Astrocyte (in vitro differentiated cells and primary cell): Measurements from ENCODE around the gene HMGB1. TPM values are rescaled to one million over a fixed set of nuclear protein-coding genes. Genes with fewer than 3 reads are reported as not detected.
A peak's percentile ranks its signal among the peaks of the same experiment; 100 is the strongest.

ENCODE experiments used
- DNase-seq: peaks from one replicate; pipeline ENCODE4 v3.0.0-alpha.2; 2010; ENCODE audit warnings: low read depth
- FAIRE-seq: peaks from 2 replicates; lab custom pipeline; 2011; peaks lifted over from hg19 to GRCh38; lab: Jason Lieb, UNC
- H2AFZ ChIP-seq: 2 replicates; pipeline ENCODE4 v1.6.0; 2012; ENCODE audit warnings: low read depth, low read length, inconsistent platforms
- H3K27ac ChIP-seq: 2 replicates; pipeline ENCODE4 v1.5.1; 2011; ENCODE audit warnings: low read depth, low read length, inconsistent platforms
- H3K27me3 ChIP-seq: 2 replicates; pipeline ENCODE4 v1.6.0; 2011; ENCODE audit warnings: low read length, inconsistent platforms; ENCODE audit not compliant: insufficient read depth
- H3K36me3 ChIP-seq: 2 replicates; pipeline ENCODE4 v1.5.1; 2011; ENCODE audit warnings: low read length, inconsistent platforms; ENCODE audit not compliant: insufficient read depth
- H3K4me1 ChIP-seq: 2 replicates; pipeline ENCODE4 v1.5.1; 2011; ENCODE audit warnings: low read length, inconsistent platforms; ENCODE audit not compliant: insufficient read depth
- H3K4me2 ChIP-seq: 2 replicates; pipeline ENCODE4 v1.6.0; 2012; ENCODE audit warnings: low read length, inconsistent platforms
- H3K4me3 ChIP-seq: 2 replicates; pipeline ENCODE4 v1.5.1; 2011; ENCODE audit warnings: low read depth, mild to moderate bottlenecking, low read length, inconsistent platforms; ENCODE audit not compliant: insufficient read depth
- H3K79me2 ChIP-seq: 2 replicates; pipeline ENCODE4 v1.6.0; 2012; ENCODE audit warnings: mild to moderate bottlenecking, low read length, inconsistent platforms; ENCODE audit not compliant: insufficient read depth
- H3K9ac ChIP-seq: 2 replicates; pipeline ENCODE4 v1.6.0; 2012; ENCODE audit warnings: mild to moderate bottlenecking, low read length, inconsistent platforms
- H3K9me3 ChIP-seq: 2 replicates; pipeline ENCODE4 v1.5.1; 2012; ENCODE audit warnings: low read depth, mild to moderate bottlenecking, low read length, inconsistent platforms; ENCODE audit not compliant: insufficient read depth
- H4K20me1 ChIP-seq: 2 replicates; pipeline ENCODE4 v1.6.0; 2012; ENCODE audit warnings: low read length, inconsistent platforms; ENCODE audit not compliant: insufficient read depth
- H3K27ac Mint-ChIP-seq: one replicate; pipeline ENCODE4 v1.8.0; 2021; ENCODE audit warnings: mild to moderate bottlenecking, mixed read lengths; ENCODE audit not compliant: unreplicated experiment
- H3K27me3 Mint-ChIP-seq: one replicate; pipeline ENCODE4 v1.8.0; 2021; ENCODE audit warnings: low read depth, mixed read lengths; ENCODE audit not compliant: unreplicated experiment
- H3K36me3 Mint-ChIP-seq: one replicate; pipeline ENCODE4 v1.8.0; 2021; ENCODE audit warnings: low read depth, mixed read lengths; ENCODE audit not compliant: unreplicated experiment
- H3K4me1 Mint-ChIP-seq: one replicate; pipeline ENCODE4 v1.8.0; 2021; ENCODE audit warnings: low read depth, mixed read lengths; ENCODE audit not compliant: unreplicated experiment
- H3K4me3 Mint-ChIP-seq: one replicate; pipeline ENCODE4 v1.8.0; 2021; ENCODE audit warnings: mild to moderate bottlenecking, moderate library complexity, mixed read lengths; ENCODE audit not compliant: unreplicated experiment
- H3K9me3 Mint-ChIP-seq: one replicate; pipeline ENCODE4 v1.8.0; 2021; ENCODE audit warnings: mild to moderate bottlenecking, mixed read lengths; ENCODE audit not compliant: unreplicated experiment
- EZH2 ChIP-seq: IDR thresholded peaks from 2 replicates; pipeline ENCODE4 v1.6.1; 2012; ENCODE audit warnings: mild to moderate bottlenecking, low read length, inconsistent platforms; ENCODE audit not compliant: insufficient read depth
- total RNA-seq: library from RNA; stranded (reverse); gene quantifications from 2 replicates; pipeline ENCODE4 v1.2.1, GENCODE V29; 2021
- TF ChIP-seq, protein P1 (sequence below): IDR thresholded peaks from 2 replicates; pipeline ENCODE4 v1.5.1; 2011; ENCODE audit warnings: low read depth, mild to moderate bottlenecking, inconsistent platforms, low read length, moderate library complexity; ENCODE audit not compliant: insufficient read depth

Gene HMGB1
- total RNA-seq, 1 donor from 2014 or later: 200 TPM

- H3K36me3 ChIP-seq: no peaks in the 10 kb centered on the region
- H3K4me3 ChIP-seq: no peak overlapping the region
- no peaks in the 10 kb centered on the region for H3K4me1 Mint-ChIP-seq
- no peak overlapping the region for H3K4me2 ChIP-seq
- no peaks in the 10 kb centered on the region for H3K79me2 ChIP-seq
- H2AFZ ChIP-seq: no peak overlapping the region
- no peaks in the 10 kb centered on the region for H3K9me3 ChIP-seq
- peaks cover 2% of the 10 kb centered on the region for H3K9me3 Mint-ChIP-seq
- peaks cover 6% of the 10 kb centered on the region for H3K27me3 Mint-ChIP-seq
- H3K27ac Mint-ChIP-seq: no peak overlapping the region
- TF ChIP-seq, protein P1, sequence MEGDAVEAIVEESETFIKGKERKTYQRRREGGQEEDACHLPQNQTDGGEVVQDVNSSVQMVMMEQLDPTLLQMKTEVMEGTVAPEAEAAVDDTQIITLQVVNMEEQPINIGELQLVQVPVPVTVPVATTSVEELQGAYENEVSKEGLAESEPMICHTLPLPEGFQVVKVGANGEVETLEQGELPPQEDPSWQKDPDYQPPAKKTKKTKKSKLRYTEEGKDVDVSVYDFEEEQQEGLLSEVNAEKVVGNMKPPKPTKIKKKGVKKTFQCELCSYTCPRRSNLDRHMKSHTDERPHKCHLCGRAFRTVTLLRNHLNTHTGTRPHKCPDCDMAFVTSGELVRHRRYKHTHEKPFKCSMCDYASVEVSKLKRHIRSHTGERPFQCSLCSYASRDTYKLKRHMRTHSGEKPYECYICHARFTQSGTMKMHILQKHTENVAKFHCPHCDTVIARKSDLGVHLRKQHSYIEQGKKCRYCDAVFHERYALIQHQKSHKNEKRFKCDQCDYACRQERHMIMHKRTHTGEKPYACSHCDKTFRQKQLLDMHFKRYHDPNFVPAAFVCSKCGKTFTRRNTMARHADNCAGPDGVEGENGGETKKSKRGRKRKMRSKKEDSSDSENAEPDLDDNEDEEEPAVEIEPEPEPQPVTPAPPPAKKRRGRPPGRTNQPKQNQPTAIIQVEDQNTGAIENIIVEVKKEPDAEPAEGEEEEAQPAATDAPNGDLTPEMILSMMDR: no peak
- no peak for TF ChIP-seq EZH2
- FAIRE-seq (no peak), DNase-seq (no peak)
- H3K9ac ChIP-seq: no peak overlapping the region
- H3K27ac ChIP-seq: no peak overlapping the region
- no peaks in the 10 kb centered on the region for H4K20me1 ChIP-seq
- H3K27me3 ChIP-seq: no peaks in the 10 kb centered on the region
- H3K4me3 Mint-ChIP-seq: no peak overlapping the region
- no peaks in the 10 kb centered on the region for H3K4me1 ChIP-seq
- peaks cover 2% of the 10 kb centered on the region for H3K36me3 Mint-ChIP-seq
Observed at GRCh38 chr13:30510091-30510490, 44.4 kb upstream of the HMGB1 start.

DNA sequence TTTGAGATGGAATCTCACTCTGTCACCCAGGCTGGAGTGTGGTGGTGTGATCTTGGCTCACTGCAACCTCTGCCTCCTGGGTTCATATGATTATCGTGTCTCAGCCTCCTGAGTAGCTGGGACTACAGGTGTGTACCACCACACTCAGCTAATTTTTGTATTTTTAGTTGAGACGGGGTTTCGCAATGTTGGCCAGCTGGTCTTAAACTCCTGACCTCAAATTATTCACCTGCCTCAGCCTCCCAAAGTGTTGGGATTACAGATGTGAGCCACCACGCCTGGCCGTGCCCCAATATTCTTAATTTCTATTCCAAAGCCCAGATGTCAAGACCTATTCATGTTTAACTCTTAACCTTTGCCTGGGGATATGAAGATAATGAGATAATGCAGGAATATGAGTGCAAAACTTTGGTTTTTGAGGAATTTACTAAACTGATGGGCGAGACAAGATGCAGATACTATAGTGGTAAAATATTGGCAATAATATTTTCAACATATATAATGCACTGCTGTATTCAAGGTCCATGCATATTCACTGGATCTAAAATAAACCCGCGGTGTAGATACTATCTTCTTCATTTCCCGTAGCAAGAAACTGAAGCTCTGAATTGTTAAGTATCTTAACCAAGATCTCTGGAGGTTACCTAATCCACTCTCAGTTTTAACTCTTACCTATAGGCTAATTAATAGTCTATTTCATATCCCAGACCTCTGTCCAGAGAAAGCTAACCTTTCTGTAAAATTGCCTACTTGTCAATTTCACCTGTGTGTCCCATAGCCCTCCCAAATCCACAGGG lies 43.7 kb upstream of the HMGB1 start:
- Histone ChIP-seq H2AFZ (no peak overlapping the region), H3K36me3 (no peaks in the 10 kb centered on the region), H3K9me3 (no peaks in the 10 kb centered on the region), H3K79me2 (no peaks in the 10 kb centered on the region), H3K9ac (no peak overlapping the region), H3K27me3 (no peaks in the 10 kb centered on the region), H4K20me1 (no peaks in the 10 kb centered on the region), H3K4me1 (no peaks in the 10 kb centered on the region), H3K4me2 (no peak overlapping the region), H3K27ac (no peak overlapping the region), H3K4me3 (no peak overlapping the region)
- Mint-ChIP-seq H3K36me3 (peaks cover 2% of the 10 kb centered on the region), H3K27me3 (peaks cover 3% of the 10 kb centered on the region), H3K27ac (no peak overlapping the region), H3K4me3 (no peak overlapping the region), H3K4me1 (no peaks in the 10 kb centered on the region), H3K9me3 (peaks cover 2% of the 10 kb centered on the region)
- FAIRE-seq: no peak
- DNase-seq: no peak
- TF ChIP-seq, protein P1: no peak
- no peak for TF ChIP-seq EZH2

DNA sequence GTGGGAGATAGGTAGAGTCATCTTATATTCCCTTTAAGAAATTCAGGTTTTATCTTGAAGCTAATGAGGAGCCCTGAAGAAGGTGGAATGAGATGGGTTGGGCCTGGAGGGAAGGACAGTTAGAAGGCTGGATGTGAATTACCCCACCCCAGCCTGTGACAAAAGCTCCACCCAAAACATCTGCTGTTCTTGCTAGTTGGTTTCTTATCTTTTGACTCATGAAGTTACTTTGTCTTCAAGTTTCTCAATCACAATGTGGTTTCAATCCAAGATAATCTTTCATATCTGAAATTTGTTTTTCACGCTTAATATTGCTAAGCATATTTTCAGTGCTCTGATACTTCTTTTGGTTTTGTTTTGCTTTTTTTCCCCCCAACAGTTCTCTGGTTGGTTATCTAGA lies 38.3 kb upstream of the HMGB1 start:
- H3K4me2 ChIP-seq: no peak overlapping the region
- H3K36me3 ChIP-seq: no peaks in the 10 kb centered on the region
- peak; percentile 67 for DNase-seq
- TF ChIP-seq, protein P1: no peak
- no peak for TF ChIP-seq EZH2
- FAIRE-seq: no peak
- no peaks in the 10 kb centered on the region for H3K27me3 ChIP-seq
- Mint-ChIP-seq H3K4me3 (no peak overlapping the region), H3K9me3 (peaks cover 2% of the 10 kb centered on the region), H3K27ac (no peak overlapping the region), H3K27me3 (no peaks in the 10 kb centered on the region), H3K4me1 (peaks cover 4% of the 10 kb centered on the region), H3K36me3 (peaks cover 2% of the 10 kb centered on the region)
- no peaks in the 10 kb centered on the region for H3K9me3 ChIP-seq
- H3K4me3 ChIP-seq: no peak overlapping the region
- H3K79me2 ChIP-seq: no peaks in the 10 kb centered on the region
- H4K20me1 ChIP-seq: no peaks in the 10 kb centered on the region
- H3K9ac ChIP-seq: no peak overlapping the region
- no peak overlapping the region for H3K27ac ChIP-seq
- H3K4me1 ChIP-seq: no peaks in the 10 kb centered on the region
- H2AFZ ChIP-seq: no peak overlapping the region
